ENCODE data around the gene GABBR2. TPM values are rescaled to one million over a fixed set of nuclear protein-coding genes. Genes with fewer than 3 reads are reported as not detected.

The GABBR2 gene
- polyA plus RNA-seq (0.01 TPM in 1 of 3 replicates, not detected in the others), polyA minus RNA-seq (not detected in 3 replicates)
- polyA plus RNA-seq (2011; ENCODE audit: low read depth): 0.32 TPM
- polyA plus RNA-seq (2011; cell fraction: cytosol; rRNA removed): not detected in 2 replicates
- polyA plus RNA-seq (2011; cell fraction: nucleus; rRNA removed): not detected in 2 replicates
- polyA plus RNA-seq (2012; ENCODE audit: low replicate concordance): 0.08 TPM in 1 of 2 replicates, not detected in the other
- not detected for polyA minus RNA-seq (2011; cell fraction: cytosol; rRNA and poly(A)+ RNA removed)
- polyA minus RNA-seq (2011; cell fraction: nucleus; rRNA and poly(A)+ RNA removed): not detected in 2 replicates

- H3K79me2 ChIP-seq (ENCODE audit: control insufficient read depth, insufficient read depth, low read length): no peaks in the 10 kb centered on the region
- TF ChIP-seq CTCF (optimal IDR thresholded peaks at IDR 0.05 in 1 of 3, IDR thresholded peaks at IDR 0.05 in 1 of 3, conservative IDR thresholded peaks at IDR 0.05 in 1 of 3; ENCODE audit: extremely low read depth in 1 of 3, insufficient read depth in 2 of 3, low read length in 3 of 3): no peak
- TF ChIP-seq EZH2 (IDR thresholded peaks at IDR 0.05; ENCODE audit: low read length): peak; percentile 75
- peak within 1 kb of the TSS; percentile 22 for H3K4me2 ChIP-seq (ENCODE audit: control insufficient read depth, extremely low read depth, insufficient read depth, low read depth, low read length)
- no peaks in the 10 kb centered on the region for H3K36me3 ChIP-seq (ENCODE audit: control insufficient read depth in 2 of 2, extremely low read depth in 1 of 2, insufficient read depth in 2 of 2, low read length in 2 of 2)
- dilution Hi-C loops (cut with MboI; ENCODE audit: extremely low pct_ligation_motif_present, low sequenced_read_pairs): no loop called here
- no peak within 1 kb of the TSS for H2AFZ ChIP-seq (ENCODE audit: control insufficient read depth, low read length)
- no peaks in the 10 kb centered on the region for H3K9me3 ChIP-seq (ENCODE audit: control insufficient read depth, low read depth, low read length)
- H3K27ac ChIP-seq (ENCODE audit: control insufficient read depth, insufficient read depth, low read length): no peak within 1 kb of the TSS
- FAIRE-seq: no peak
- no peaks in the 10 kb centered on the region for H3K4me1 ChIP-seq (ENCODE audit: control insufficient read depth, extremely low read depth, insufficient read depth, low read length)
- H3K27me3 ChIP-seq (ENCODE audit: control insufficient read depth, extremely low read depth, insufficient read depth, low read length): peaks cover 48% of the 10 kb centered on the region
- no peaks in the 10 kb centered on the region for H4K20me1 ChIP-seq (ENCODE audit: control insufficient read depth, extremely low read depth, insufficient read depth, low read length)
- no peaks in the 10 kb centered on the region for H3K9me1 ChIP-seq (ENCODE audit: control insufficient read depth, extremely low read depth, insufficient read depth, low read length)
- no peak within 1 kb of the TSS for H3K9ac ChIP-seq (ENCODE audit: control insufficient read depth, extremely low read depth, insufficient read depth, low read length)
- no peak within 1 kb of the TSS for H3K4me3 ChIP-seq (ENCODE audit: control insufficient read depth in 2 of 3, extremely low read depth in 1 of 3, insufficient read depth in 2 of 3, low read depth in 1 of 3, low read length in 3 of 3)
- DNase-seq (ENCODE audit: low read depth, low spot score): no peak
These were observed at the start of gene GABBR2 for GRCh38 chr9:98708933-98709911. TSS of gene GABBR2 (minus strand) at chr9:98708935. CDS start at chr9:98708737, 198 bp downstream.

DNA sequence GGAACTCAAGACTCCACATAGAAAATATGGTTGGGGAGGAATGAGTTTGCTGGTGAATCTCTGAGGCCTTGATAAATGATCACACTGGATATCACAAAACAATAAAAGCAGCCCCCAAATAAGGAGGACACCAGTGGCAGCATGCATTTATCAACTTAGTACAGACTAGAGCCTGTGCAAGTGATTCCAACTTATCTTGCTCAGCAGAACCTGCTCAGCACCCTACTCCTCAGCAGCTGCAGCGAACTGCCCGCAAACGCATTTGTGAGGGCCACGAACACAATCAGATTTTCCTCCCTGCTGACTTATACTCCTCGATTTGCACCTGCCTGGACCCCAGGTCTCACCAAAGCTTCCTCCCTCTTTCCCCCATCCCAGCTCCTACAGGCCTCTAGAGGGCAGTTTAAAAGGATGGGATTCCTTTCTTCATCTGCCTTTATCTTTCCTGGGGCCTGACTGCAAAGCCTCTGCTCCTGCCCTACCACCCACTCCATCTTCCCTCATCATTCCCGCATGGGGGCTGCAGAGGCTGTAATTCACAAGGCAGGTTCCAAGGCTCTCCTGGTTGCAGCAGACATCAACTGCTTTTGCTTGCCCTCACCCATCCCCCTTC, 46.4 kb upstream of the GABBR2 start:
- no peaks in the 10 kb centered on the region for H3K9me1 ChIP-seq (ENCODE audit: control insufficient read depth, extremely low read depth, insufficient read depth, low read length)
- DNase-seq (ENCODE audit: low read depth, low spot score) (no peak), FAIRE-seq (no peak)
- H3K36me3 ChIP-seq (ENCODE audit: control insufficient read depth in 2 of 2, extremely low read depth in 1 of 2, insufficient read depth in 2 of 2, low read length in 2 of 2): peaks cover 0 to 3% of the 10 kb centered on the region in 2 experiments
- dilution Hi-C loops (cut with MboI; ENCODE audit: extremely low pct_ligation_motif_present, low sequenced_read_pairs): no loop called here
- no peak overlapping the region for H3K4me3 ChIP-seq (ENCODE audit: control insufficient read depth in 2 of 3, extremely low read depth in 1 of 3, insufficient read depth in 2 of 3, low read depth in 1 of 3, low read length in 3 of 3)
- H3K79me2 ChIP-seq (ENCODE audit: control insufficient read depth, insufficient read depth, low read length): no peaks in the 10 kb centered on the region
- H3K9ac ChIP-seq (ENCODE audit: control insufficient read depth, extremely low read depth, insufficient read depth, low read length): no peak overlapping the region
- TF ChIP-seq EZH2 (IDR thresholded peaks at IDR 0.05; ENCODE audit: low read length) (no peak), CTCF (optimal IDR thresholded peaks at IDR 0.05 in 1 of 3, IDR thresholded peaks at IDR 0.05 in 1 of 3, conservative IDR thresholded peaks at IDR 0.05 in 1 of 3; ENCODE audit: extremely low read depth in 1 of 3, insufficient read depth in 2 of 3, low read length in 3 of 3) (no peak)
- no peak overlapping the region for H2AFZ ChIP-seq (ENCODE audit: control insufficient read depth, low read length)
- no peaks in the 10 kb centered on the region for H3K27me3 ChIP-seq (ENCODE audit: control insufficient read depth, extremely low read depth, insufficient read depth, low read length)
- no peaks in the 10 kb centered on the region for H3K4me1 ChIP-seq (ENCODE audit: control insufficient read depth, extremely low read depth, insufficient read depth, low read length)
- no peaks in the 10 kb centered on the region for H4K20me1 ChIP-seq (ENCODE audit: control insufficient read depth, extremely low read depth, insufficient read depth, low read length)
- no peaks in the 10 kb centered on the region for H3K9me3 ChIP-seq (ENCODE audit: control insufficient read depth, low read depth, low read length)
- no peak overlapping the region for H3K4me2 ChIP-seq (ENCODE audit: control insufficient read depth, extremely low read depth, insufficient read depth, low read depth, low read length)
- no peak overlapping the region for H3K27ac ChIP-seq (ENCODE audit: control insufficient read depth, insufficient read depth, low read length)
